Endothelial cell (in vitro differentiated cells): ENCODE measurements around the gene RAB35. TPM values are rescaled to one million over a fixed set of nuclear protein-coding genes. Genes with fewer than 3 reads are reported as not detected.
A peak's percentile ranks its signal among the peaks of the same experiment; 100 is the strongest.

Experiments
- DNase-seq: peaks from one replicate; pipeline ENCODE4 v3.0.0; 2021; ENCODE audit warnings: low spot score
- H3K27ac Mint-ChIP-seq: one replicate; pipeline ENCODE4 v1.8.0; 2021; ENCODE audit warnings: mixed read lengths, inconsistent platforms; ENCODE audit not compliant: unreplicated experiment
- H3K27me3 Mint-ChIP-seq: one replicate; pipeline ENCODE4 v1.8.0; 2021; ENCODE audit warnings: mild to moderate bottlenecking, moderate library complexity, mixed read lengths, inconsistent platforms; ENCODE audit not compliant: unreplicated experiment
- H3K36me3 Mint-ChIP-seq: one replicate; pipeline ENCODE4 v1.8.0; 2021; ENCODE audit warnings: mild to moderate bottlenecking, low read depth, mixed read lengths, inconsistent platforms; ENCODE audit not compliant: unreplicated experiment
- H3K4me1 Mint-ChIP-seq: one replicate; pipeline ENCODE4 v1.8.0; 2021; ENCODE audit warnings: mild to moderate bottlenecking, mixed read lengths, inconsistent platforms; ENCODE audit not compliant: unreplicated experiment
- H3K4me3 Mint-ChIP-seq: one replicate; pipeline ENCODE4 v1.8.0; 2021; ENCODE audit warnings: mild to moderate bottlenecking, mixed read lengths, inconsistent platforms; ENCODE audit not compliant: unreplicated experiment
- H3K9me3 Mint-ChIP-seq: one replicate; pipeline ENCODE4 v1.8.0; 2021; ENCODE audit warnings: mixed read lengths, inconsistent platforms; ENCODE audit not compliant: unreplicated experiment
- CTCF ChIP-seq: fragments of 200-600 bp; sonication (generic); IDR thresholded peaks from one replicate; pipeline ENCODE4 v1.5.0; 2021; ENCODE audit warnings: antibody characterized with exemption; ENCODE audit not compliant: unreplicated experiment
- total RNA-seq: library from RNA; stranded (reverse); fragmentation: NEBNext Ultra II Directional; extraction: Animal tissue kit (Norgen Biotek cat#: 25700); gene quantifications from one replicate; pipeline ENCODE4 v1.2.1, GENCODE V29; 2021; ENCODE audit not compliant: unreplicated experiment

The RAB35 gene
- total RNA-seq, 1 donor from 2014 or later = 76.4 TPM

GRCh38 chr12:120119271-120119973 is 2.9 kb upstream of the RAB35 start:
- Mint-ChIP-seq H3K27me3 (peaks cover 19% of the 10 kb centered on the region), H3K36me3 (peaks cover 23% of the 10 kb centered on the region), H3K9me3 (no peaks in the 10 kb centered on the region), H3K4me1 (peaks cover 45% of the 10 kb centered on the region), H3K27ac (peak overlapping the region; percentile 37), H3K4me3 (no peak overlapping the region)
- no peak for TF ChIP-seq CTCF
- DNase-seq = no peak

DNA sequence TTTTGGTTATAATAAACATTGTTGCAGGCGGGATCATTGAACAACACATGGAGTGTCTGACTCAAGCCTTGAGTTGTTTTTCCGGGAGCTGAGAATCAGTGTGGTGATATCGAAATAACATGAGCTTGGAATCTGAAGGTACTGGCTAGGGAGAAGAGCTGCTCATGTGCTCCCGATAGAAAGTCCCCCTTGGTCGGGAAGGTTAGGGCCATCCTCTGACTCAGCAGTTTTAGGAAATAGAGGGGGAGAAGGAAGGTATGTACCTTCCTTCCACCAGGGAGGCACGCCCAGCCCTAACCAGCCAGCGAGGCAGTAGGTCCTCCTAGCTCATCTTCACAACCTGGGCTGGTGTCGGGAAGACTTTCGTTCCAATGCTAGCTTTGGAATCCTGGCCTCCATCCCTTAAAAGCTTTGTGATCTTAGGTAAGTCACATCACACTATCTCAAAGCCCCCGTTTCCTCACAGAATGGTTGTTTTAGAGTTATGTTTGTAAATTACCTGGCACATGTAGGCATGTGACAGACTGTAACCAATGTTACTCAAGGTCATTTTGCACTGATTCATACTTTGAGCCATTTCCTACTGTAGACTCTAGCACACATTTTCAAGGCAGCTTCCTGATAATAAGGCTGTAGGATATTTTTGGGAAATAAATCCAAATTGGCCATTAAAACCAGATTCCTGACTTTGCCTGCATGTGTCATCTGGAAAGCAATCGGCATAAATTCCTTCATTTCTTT is 1.9 kb upstream of the RAB35 start:
- H3K9me3 Mint-ChIP-seq = no peaks in the 10 kb centered on the region
- peak overlapping the region; percentile 98 for H3K4me3 Mint-ChIP-seq
- TF ChIP-seq CTCF = no peak
- peaks cover 48% of the 10 kb centered on the region for H3K4me1 Mint-ChIP-seq
- no peak for DNase-seq
- H3K27ac Mint-ChIP-seq = peak overlapping the region; percentile 70
- peaks cover 19% of the 10 kb centered on the region for H3K27me3 Mint-ChIP-seq
- peaks cover 27% of the 10 kb centered on the region for H3K36me3 Mint-ChIP-seq

DNA sequence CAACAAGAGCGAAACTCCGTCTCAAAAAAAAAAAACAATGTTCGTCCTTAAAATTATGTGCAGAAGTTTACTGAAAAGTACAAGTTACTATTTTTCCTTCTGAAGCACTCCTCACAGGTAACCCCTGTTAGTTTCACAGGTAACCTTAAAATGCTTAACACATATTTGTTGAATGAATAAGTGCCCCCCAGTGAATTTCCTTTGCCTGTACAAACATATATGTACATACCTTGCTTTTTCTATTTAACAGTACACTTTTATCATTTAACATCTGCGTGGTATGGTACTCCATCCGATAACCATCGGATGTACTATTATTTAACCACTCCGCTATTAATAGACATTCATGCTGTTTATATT is 1.4 kb upstream of the RAB35 start:
- no peak for TF ChIP-seq CTCF
- Mint-ChIP-seq H3K36me3 (peaks cover 30% of the 10 kb centered on the region), H3K27me3 (peaks cover 19% of the 10 kb centered on the region), H3K4me1 (peaks cover 48% of the 10 kb centered on the region), H3K4me3 (peak overlapping the region; percentile 98), H3K27ac (peak overlapping the region; percentile 85), H3K9me3 (no peaks in the 10 kb centered on the region)
- no peak for DNase-seq

GRCh38 chr12:120116792-120117651 is 469 bp upstream of the RAB35 start:
- Mint-ChIP-seq H3K4me3 (peak overlapping the region; percentile 98), H3K27me3 (peaks cover 17% of the 10 kb centered on the region)

More at GRCh38 chr12:120116792-120117651, 469 bp upstream of the RAB35 start:
- no peak for TF ChIP-seq CTCF
- peaks cover 50% of the 10 kb centered on the region for H3K4me1 Mint-ChIP-seq
- peak overlapping the region; percentile 85 for H3K27ac Mint-ChIP-seq
- H3K9me3 Mint-ChIP-seq = no peaks in the 10 kb centered on the region
- H3K36me3 Mint-ChIP-seq = peaks cover 30% of the 10 kb centered on the region
- DNase-seq = peak; percentile 99
